ENCODE measurements around the gene DCTN3. TPM values are rescaled to one million over a fixed set of nuclear protein-coding genes. Genes with fewer than 3 reads are reported as not detected.

Gene DCTN3
- total and polyA plus RNA-seq, 2 donors (not counting 1 experiment from before 2014, with no cell fraction given) = 106 to 157 TPM

GRCh38 chr9:34637356-34638137 lies 17.3 kb upstream of the DCTN3 start, which contains the start of gene SIGMAR1:
TSS of gene SIGMAR1 (minus strand) at chr9:34637787. CDS start at chr9:34637697, 90 bp downstream.
- Histone ChIP-seq H3K9me3 (ENCODE audit: control insufficient read depth, insufficient read depth, low read depth, low read length) (no peaks in the 10 kb centered on the region), H3K27ac (ENCODE audit: insufficient read depth, low read length) (peak within 1 kb of the TSS; percentile 71), H3K4me2 (ENCODE audit: extremely low read depth, insufficient read depth, low read length) (peak within 1 kb of the TSS; percentile 99), H3K36me3 (ENCODE audit: control insufficient read depth, insufficient read depth, low read length) (peaks cover 2% of the 10 kb centered on the region), H3K4me1 (ENCODE audit: control insufficient read depth, extremely low read depth, insufficient read depth, low read length) (peaks cover 13% of the 10 kb centered on the region), H2AFZ (ENCODE audit: low read length) (peak within 1 kb of the TSS; percentile 89), H4K20me1 (ENCODE audit: control insufficient read depth, extremely low read depth, insufficient read depth, low read length) (no peaks in the 10 kb centered on the region), H3K4me3 (replicated peaks in 1 of 4; ENCODE audit: control extremely low read depth in 1 of 4, insufficient read depth in 1 of 4, low read depth in 3 of 4, low read length in 4 of 4) (peak within 1 kb of the TSS; percentile 77 to 94 (median 87)), H3K9ac (ENCODE audit: insufficient read depth, low read length) (peak within 1 kb of the TSS; percentile 77), H3K27me3 (ENCODE audit: control insufficient read depth, insufficient read depth, low read length) (no peaks in the 10 kb centered on the region), H3K79me2 (ENCODE audit: control insufficient read depth, insufficient read depth, low read length) (peaks cover 19% of the 10 kb centered on the region)
- TF ChIP-seq CTCF (conservative IDR thresholded peaks at IDR 0.05 in 1 of 2, IDR thresholded peaks at IDR 0.05 in 1 of 2; ENCODE audit: low read depth in 1 of 2, low read length in 2 of 2) (no peak), EZH2 (IDR thresholded peaks at IDR 0.05; ENCODE audit: low read length, missing control alignments) (no peak)
- peak; percentile 92 to 93 for DNase-seq (ENCODE audit: low read depth in 2 of 2)

DNA sequence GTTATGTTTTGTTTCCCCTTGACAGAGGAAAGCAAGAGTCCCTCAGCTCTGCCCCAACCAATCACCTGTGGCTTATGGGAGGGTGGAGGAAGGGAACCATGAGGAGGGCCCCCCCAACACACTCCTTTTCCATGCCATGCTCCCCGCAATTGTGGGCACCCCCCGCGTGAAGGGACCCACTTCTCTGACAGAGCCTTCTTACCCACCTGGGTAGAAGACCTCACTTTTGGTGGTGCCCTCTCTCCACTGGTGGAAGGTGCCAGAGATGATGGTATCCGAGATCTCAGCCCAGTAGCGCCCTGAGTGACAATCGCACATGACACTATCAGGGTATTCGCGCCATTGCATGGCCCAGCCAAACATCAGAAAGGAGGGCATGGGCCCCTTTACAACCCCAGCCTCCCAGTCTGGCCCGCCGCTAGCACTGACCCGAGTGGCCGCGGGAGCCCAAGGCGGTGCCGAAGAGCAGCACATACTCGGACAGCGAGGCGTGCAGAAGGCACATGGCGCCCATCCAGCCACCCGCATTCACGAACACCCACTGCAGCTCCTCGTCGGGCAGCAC lies 16.6 kb upstream of the DCTN3 start:
- Histone ChIP-seq H3K27ac (ENCODE audit: insufficient read depth, low read length) (peak overlapping the region; percentile 71), H3K9me3 (ENCODE audit: control insufficient read depth, insufficient read depth, low read depth, low read length) (no peaks in the 10 kb centered on the region)

More for the DNA sequence above, 16.6 kb upstream of the DCTN3 start:
- H4K20me1 ChIP-seq (ENCODE audit: control insufficient read depth, extremely low read depth, insufficient read depth, low read length) = no peaks in the 10 kb centered on the region
- H3K4me2 ChIP-seq (ENCODE audit: extremely low read depth, insufficient read depth, low read length) = peak overlapping the region; percentile 90
- H3K36me3 ChIP-seq (ENCODE audit: control insufficient read depth, insufficient read depth, low read length) = peaks cover 2% of the 10 kb centered on the region
- H3K4me1 ChIP-seq (ENCODE audit: control insufficient read depth, extremely low read depth, insufficient read depth, low read length) = peaks cover 13% of the 10 kb centered on the region
- TF ChIP-seq EZH2 (IDR thresholded peaks at IDR 0.05; ENCODE audit: low read length, missing control alignments) = no peak
- no peak for TF ChIP-seq CTCF (conservative IDR thresholded peaks at IDR 0.05 in 1 of 2, IDR thresholded peaks at IDR 0.05 in 1 of 2; ENCODE audit: low read depth in 1 of 2, low read length in 2 of 2)
- peaks cover 19% of the 10 kb centered on the region for H3K79me2 ChIP-seq (ENCODE audit: control insufficient read depth, insufficient read depth, low read length)
- H3K27me3 ChIP-seq (ENCODE audit: control insufficient read depth, insufficient read depth, low read length) = no peaks in the 10 kb centered on the region
- peak in 1 of 2 donors; percentile 38 for DNase-seq (ENCODE audit: low read depth in 2 of 2)
- H3K9ac ChIP-seq (ENCODE audit: insufficient read depth, low read length) = peak overlapping the region; percentile 77
- peak overlapping the region; percentile 77 to 94 (median 87) for H3K4me3 ChIP-seq (replicated peaks in 1 of 4; ENCODE audit: control extremely low read depth in 1 of 4, insufficient read depth in 1 of 4, low read depth in 3 of 4, low read length in 4 of 4)
- peak overlapping the region; percentile 89 for H2AFZ ChIP-seq (ENCODE audit: low read length)

All from fibroblast of lung (primary cell).